Measurements from ENCODE around the gene NLRP2B.
"Not testable (repeated sequence)": the region's sequence is repeated elsewhere in the genome, so short reads cannot be mapped to it uniquely, and the experiment has no call there.

DNA sequence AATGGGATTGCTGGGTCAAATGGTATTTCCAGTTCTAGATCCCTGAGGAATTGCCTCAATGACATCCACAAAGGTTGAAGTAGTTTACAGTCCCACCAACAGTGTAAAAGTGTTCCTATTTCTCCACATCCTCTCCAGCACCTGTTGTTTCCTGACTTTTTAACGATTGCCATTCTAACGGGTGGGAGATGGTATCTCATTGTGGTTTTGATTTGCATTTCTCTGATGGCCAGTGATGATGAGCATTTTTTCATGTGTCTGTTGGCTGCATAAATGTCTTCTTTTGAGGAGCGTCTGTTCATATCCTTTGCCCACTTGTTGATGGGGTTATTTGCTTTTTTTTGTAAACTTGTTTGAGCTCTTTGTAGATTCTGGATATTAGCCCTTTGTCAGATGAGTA lies 45.9 kb upstream of the NLRP2B start:
- TF ChIP-seq, protein P1, sequence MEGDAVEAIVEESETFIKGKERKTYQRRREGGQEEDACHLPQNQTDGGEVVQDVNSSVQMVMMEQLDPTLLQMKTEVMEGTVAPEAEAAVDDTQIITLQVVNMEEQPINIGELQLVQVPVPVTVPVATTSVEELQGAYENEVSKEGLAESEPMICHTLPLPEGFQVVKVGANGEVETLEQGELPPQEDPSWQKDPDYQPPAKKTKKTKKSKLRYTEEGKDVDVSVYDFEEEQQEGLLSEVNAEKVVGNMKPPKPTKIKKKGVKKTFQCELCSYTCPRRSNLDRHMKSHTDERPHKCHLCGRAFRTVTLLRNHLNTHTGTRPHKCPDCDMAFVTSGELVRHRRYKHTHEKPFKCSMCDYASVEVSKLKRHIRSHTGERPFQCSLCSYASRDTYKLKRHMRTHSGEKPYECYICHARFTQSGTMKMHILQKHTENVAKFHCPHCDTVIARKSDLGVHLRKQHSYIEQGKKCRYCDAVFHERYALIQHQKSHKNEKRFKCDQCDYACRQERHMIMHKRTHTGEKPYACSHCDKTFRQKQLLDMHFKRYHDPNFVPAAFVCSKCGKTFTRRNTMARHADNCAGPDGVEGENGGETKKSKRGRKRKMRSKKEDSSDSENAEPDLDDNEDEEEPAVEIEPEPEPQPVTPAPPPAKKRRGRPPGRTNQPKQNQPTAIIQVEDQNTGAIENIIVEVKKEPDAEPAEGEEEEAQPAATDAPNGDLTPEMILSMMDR (conservative IDR thresholded peaks at IDR 0.05; ENCODE audit: low read depth, low read length) = not testable (repeated sequence)
- not testable (repeated sequence) for TF ChIP-seq POLR2A, SMC3, NFE2L2 (IDR thresholded peaks at IDR 0.05; ENCODE audit: low read depth, low read length)
- TF ChIP-seq, protein P2, sequence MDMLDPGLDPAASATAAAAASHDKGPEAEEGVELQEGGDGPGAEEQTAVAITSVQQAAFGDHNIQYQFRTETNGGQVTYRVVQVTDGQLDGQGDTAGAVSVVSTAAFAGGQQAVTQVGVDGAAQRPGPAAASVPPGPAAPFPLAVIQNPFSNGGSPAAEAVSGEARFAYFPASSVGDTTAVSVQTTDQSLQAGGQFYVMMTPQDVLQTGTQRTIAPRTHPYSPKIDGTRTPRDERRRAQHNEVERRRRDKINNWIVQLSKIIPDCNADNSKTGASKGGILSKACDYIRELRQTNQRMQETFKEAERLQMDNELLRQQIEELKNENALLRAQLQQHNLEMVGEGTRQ (IDR thresholded peaks at IDR 0.05; ENCODE audit: low read depth, low read length) = not testable (repeated sequence)
